Fibroblast of the aortic adventitia (primary cell): ENCODE measurements around the gene XDH. TPM values are rescaled to one million over a fixed set of nuclear protein-coding genes. Genes with fewer than 3 reads are reported as not detected.

Experiments used
- DNase-seq: peaks from one replicate; pipeline ENCODE4 v3.0.0-alpha.2; 2010; ENCODE audit warnings: low read depth
- H3K4me3 ChIP-seq: 2 replicates; pipeline ENCODE4 v1.5.1; 2011; ENCODE audit warnings: low read depth, mild to moderate bottlenecking, control low read depth, low read length, moderate library complexity
- total RNA-seq: library from RNA; depleted of rRNA; stranded (reverse); fragments of >200 nt; gene quantifications from 2 replicates; pipeline ENCODE4 v1.2.3, GENCODE V29; 2012; ENCODE audit warnings: low replicate concordance
- TF ChIP-seq, protein P1 (sequence below): IDR thresholded peaks from 2 replicates; pipeline ENCODE4 v1.5.1; 2011; ENCODE audit warnings: mild to moderate bottlenecking, low read length, control low read depth, inconsistent platforms; ENCODE audit not compliant: insufficient read depth

XDH gene
- total RNA-seq, 1 donor, result 3.1 TPM

DNA sequence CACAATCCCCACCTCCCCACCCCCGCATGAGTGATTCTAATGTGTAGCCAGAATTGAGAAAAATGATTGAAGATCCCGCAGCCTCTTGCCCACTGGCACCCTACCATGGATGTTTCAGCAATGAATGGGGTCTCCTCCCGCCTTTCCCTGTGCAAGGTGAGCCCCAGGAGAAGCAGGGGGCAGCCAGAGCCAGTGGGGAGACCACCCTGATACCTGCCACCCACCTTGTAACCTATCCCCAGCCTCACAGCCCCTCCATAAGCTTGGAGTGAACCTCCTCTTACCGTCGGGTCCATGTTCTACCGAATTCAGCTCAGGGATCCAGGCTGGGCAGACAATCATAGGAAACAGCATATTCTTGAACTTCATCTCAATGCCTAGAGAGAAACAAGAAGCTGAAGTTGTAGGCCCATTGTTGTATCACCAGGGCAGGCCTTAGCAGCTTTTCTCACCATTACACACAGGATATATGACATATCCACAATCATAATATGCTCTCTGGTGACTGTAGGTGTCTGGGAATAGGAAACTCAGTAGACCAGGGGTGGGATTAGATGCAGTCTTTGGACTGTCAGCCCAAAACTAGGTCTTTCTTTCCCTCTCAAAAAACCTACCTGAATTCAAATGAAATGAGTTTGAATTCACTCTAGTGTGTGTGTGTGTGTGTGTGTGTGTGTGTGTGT is 30.9 kb downstream of the XDH start:
- TF ChIP-seq, protein P1, sequence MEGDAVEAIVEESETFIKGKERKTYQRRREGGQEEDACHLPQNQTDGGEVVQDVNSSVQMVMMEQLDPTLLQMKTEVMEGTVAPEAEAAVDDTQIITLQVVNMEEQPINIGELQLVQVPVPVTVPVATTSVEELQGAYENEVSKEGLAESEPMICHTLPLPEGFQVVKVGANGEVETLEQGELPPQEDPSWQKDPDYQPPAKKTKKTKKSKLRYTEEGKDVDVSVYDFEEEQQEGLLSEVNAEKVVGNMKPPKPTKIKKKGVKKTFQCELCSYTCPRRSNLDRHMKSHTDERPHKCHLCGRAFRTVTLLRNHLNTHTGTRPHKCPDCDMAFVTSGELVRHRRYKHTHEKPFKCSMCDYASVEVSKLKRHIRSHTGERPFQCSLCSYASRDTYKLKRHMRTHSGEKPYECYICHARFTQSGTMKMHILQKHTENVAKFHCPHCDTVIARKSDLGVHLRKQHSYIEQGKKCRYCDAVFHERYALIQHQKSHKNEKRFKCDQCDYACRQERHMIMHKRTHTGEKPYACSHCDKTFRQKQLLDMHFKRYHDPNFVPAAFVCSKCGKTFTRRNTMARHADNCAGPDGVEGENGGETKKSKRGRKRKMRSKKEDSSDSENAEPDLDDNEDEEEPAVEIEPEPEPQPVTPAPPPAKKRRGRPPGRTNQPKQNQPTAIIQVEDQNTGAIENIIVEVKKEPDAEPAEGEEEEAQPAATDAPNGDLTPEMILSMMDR, result no peak
- no peak overlapping the region for H3K4me3 ChIP-seq
- DNase-seq, result peak; percentile 28

DNA sequence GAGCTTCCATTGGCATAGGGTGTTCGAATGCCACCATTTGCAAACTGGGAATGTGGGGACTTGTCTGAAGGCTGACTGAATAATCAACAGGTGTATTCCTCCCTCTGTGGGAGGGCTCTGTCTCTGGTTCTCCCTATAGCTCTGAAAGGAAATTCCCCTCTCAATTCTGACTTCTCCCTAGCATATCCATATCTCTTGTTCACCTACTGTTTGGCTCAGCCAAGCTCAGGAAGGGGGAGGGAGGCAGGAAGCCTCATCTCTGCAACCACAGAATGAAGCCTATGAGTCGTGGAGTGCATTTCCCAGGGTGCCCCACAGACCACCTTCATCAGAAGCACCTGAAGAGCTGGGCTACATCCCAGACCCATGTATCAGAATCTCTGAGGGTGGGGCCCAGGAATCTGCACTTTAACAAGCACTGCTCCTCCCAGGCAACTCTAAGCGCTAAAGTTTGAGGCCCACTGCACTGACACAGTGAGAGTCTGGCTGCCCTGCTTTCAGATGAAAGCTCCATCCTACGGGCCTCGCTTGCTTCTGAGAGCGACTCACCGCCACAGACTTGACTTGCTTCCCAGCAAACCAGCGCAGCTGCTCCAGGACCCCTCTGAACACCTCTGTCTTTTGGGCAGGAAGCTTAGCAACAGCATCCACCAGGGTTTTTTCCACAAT is 32.0 kb downstream of the XDH start:
- DNase-seq, result peak; percentile 47
- TF ChIP-seq, protein P1, result no peak

DNA sequence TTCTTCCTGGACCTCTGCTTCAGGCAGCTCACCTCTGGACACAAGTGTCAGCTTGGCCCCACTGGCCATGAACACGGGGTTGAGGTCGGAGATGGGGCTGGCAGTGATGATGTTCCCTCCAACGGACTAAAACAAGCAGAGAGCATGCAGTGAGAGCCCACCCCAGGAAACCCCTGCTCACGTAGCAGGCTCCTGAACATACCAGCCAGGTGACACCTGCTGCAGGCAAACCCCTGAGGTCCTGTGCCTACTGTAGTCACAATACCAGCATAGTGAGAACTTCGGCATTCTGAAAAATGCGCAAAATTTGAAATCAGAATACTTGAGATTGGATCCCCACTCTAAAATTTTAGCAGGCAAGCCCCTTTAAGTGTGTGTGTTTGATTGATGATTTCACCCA is 32.9 kb downstream of the XDH start:
- no peak for DNase-seq
- no peak overlapping the region for H3K4me3 ChIP-seq
- TF ChIP-seq, protein P1, result no peak

More for the DNA sequence above, 32.0 kb downstream of the XDH start:
- no peak overlapping the region for H3K4me3 ChIP-seq

DNA sequence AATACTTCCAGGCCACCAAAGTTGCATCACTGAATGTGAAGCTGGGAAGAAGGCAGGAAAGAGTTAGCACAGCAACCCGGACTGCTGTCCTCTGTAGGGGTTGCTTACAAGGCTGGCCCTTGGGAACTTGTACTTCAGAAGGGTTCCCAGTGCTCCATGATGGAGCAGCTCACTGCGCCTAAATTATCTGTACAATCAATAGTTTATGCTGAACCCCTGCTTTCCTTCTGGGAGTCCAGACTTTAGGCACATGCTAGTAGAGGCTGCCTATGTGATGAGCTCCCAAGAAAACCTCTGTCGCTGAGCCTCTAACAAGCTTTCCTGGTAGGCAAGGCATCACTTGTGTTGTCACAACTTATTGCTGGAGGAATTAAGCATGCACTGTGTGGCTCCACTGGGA is 34.3 kb downstream of the XDH start:
- TF ChIP-seq, protein P1, result no peak
- no peak overlapping the region for H3K4me3 ChIP-seq
- DNase-seq, result no peak

DNA sequence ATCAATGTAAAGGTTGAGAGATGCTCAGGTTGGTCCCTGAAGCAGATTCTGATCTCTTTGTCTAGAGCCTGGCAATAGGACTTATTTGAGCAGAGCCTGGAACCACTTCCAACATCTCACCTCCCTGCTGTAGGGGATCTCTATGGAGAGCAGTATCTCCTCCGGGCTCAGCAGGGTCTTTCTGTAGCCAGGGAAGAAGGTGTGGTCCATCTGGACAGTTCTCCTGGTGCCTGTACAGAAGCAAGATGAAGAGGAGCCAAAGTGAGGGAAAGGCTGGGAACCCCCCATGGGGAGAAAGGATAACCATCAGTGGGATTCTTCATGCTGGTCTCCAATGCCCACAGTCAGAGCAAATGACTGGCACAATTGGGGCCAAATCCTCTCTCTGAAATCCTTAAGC is 34.8 kb downstream of the XDH start:
- H3K4me3 ChIP-seq, result no peak overlapping the region
- TF ChIP-seq, protein P1, result no peak
- no peak for DNase-seq

DNA sequence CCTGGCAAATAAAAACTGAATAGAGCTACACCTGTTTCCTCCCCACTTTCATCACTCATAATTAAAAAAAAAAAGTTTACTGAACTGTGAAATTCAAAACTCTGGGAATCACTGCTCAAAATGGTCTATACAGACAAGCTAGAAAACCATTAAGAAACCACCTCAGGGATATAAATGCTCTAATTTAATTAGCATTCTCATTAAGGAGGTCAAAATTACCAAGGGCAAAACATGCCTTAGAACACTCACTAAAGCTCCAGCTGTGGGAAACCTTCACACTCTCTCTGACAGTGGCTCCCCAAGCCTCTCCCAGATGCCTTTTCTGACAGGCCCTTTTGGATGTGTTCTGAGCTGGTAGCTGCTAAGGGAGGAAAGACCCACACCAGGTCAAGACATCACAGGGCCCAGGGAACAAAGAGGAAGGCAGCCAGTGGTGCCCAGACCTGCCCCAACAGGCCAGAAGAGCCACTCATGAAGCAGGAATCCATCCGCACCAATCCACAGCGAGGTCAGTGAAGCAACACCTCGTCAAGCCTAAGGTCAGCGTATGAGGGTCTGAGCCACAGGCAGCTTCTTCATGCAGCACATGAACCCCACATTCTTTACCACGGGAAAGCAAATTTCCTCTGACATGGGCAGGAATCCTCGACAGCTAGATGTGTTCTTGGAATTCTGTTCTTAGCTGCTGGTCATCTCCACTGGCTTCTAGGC is 35.6 kb downstream of the XDH start:
- TF ChIP-seq, protein P1, result no peak
- DNase-seq, result no peak

More for the DNA sequence above, 35.6 kb downstream of the XDH start:
- H3K4me3 ChIP-seq, result no peak overlapping the region
